ENCODE data around the gene MYH14.

DNA sequence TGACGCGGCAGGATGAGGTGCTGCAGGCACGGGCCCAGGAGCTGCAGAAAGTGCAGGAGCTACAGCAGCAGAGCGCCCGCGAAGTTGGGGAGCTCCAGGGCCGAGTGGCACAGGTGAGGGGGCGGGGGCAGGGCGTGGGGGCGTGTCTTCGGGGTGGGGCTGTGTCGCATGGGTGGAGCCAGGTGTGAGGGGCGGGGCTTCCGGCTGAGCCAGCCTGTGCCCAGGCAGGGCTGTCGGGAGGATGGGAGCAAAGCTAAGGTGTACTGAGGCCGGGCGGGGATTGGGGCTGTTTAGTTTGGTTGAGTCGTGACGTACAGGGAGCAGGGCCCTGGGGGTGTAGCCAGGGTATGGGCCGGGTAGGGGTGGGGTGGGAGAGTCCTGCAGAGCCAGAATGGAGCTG lies 63.5 kb downstream of the MYH14 start:
- TF ChIP-seq GATA3 (IDR thresholded peaks at IDR 0.05; ENCODE audit: low read depth, low read length) (no peak), GATA2 (IDR thresholded peaks at IDR 0.05; ENCODE audit: low read depth, low read length) (no peak)

All from SH-SY5Y (cell line).